ENCODE data around the gene ATP5MK. TPM values are rescaled to one million over a fixed set of nuclear protein-coding genes. Genes with fewer than 3 reads are reported as not detected.

The ATP5MK gene
- total and polyA plus RNA-seq, 2 of the 8 experiments (the other 6 are each of a cell fraction or from before 2014, with no cell fraction given): 280 to 312 TPM

- no peak for TF ChIP-seq HDAC2 (IDR thresholded peaks at IDR 0.05; ENCODE audit: borderline replicate concordance in 1 of 2, low read depth in 2 of 2, low read length in 2 of 2)
- no peak for TF ChIP-seq FOSL1 (IDR thresholded peaks at IDR 0.05; ENCODE audit: insufficient read depth, low read depth, low read length)
Observed at GRCh38 chr10:103433858-103434257, 37.6 kb upstream of the ATP5MK start (continued).

Measured in H1 (cell line).